Amniotic stem cell (primary cell): ENCODE data around the gene RPS6KA2.
"Not testable (repeated sequence)": the region's sequence is repeated elsewhere in the genome, so short reads cannot be mapped to it uniquely, and the experiment has no call there.

Experiments used
- DNase-seq: peaks from one replicate; lab custom pipeline; 2025; lab: John Stamatoyannopoulos, UW

Gene RPS6KA2

DNA sequence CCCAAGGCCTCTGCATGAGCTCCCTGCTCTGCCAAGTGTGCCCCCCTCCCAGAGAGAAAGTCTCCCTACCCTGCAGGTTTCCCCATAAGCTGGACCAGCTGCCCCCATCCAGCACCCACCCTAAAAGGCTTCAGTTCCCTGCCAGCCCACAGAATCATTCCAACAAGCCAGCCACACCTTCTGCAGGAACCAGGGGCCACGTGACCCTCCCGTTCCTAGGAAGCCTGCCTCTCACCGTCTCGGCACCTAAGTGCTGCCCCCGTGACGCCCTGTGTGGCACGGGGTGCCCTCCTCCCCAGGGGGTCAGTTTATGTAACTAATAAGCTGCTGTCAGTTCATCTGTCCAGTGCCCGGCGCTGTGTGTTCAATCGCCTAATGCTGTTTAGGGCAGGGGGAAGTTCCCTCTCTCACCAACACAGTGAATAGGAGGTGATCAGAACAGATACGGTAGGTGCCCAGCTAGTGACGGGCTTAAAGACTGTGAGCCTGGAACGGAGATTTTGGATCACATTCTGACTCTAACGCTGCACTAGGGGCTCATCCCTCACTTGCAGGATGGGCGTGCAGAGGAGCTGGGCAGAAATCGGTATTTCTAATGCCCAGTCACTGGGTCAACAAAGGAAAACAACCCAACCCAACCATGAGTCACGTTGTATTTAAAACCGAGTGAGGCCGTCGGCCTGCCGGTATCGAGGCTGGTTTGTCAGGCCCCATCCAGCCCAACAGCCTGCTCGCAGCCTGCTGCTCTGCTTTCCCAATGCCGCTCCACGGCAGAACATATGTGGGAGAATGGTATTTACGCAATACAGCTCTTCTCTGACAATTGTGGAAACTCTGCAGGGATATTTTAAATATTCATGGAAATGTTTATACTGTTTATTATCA, 96.6 kb downstream of the RPS6KA2 start:
- no peak for DNase-seq

DNA sequence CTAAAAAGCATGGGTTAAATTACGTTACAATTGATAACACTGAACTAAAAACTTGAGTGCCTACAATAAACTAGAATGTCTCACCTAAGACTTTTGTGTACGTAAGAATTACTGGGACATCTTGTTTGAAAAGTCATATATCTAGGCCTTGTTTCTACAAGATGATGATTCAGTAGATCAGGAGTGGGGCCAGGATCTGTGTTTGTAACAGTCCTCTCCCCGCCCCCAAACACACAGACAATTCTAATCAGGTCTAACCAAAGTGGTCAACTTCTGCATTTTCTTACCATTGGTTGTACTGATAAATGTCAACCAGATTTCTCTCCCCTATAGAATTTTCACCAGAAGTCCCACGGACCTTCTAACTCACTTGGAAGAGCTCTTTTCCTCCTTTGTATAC, 97.5 kb downstream of the RPS6KA2 start:
- DNase-seq, result no peak

DNA sequence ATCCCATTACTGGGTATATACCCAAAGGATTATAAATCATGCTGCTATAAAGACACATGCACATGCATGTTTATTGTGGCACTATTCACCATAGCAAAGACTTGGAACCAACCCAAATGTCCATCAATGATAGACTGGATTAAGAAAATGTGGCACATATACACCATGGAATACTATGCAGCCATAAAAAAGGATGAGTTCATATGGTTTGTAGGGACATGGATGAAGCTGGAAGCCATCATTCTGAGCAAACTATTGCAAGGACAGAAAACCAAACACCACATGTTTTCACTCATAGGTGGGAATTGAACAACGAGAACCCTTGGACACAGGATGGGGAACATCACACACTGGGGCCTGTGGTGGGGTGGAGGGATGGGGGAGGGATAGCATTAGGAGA, 98.0 kb downstream of the RPS6KA2 start:
- not testable (repeated sequence) for DNase-seq

DNA sequence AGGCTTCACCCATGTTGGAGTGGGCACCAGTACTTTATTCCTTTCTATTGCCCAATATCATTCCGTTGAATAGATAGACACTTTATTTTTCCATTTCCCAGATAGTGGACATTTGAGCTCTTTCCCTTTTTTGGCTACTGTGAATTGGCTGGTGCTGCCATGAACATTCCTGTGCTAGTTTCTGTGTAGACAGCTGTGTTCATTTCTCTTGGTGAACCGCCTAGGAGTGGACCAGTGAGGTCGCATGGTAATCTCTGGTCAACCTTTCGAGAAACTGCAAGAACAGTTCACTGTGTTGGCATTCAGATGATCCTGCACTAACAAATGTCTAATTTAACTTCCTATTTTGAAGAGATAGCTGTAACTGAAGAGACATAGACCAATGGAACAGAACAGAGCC, 99.2 kb downstream of the RPS6KA2 start:
- DNase-seq, result no peak

DNA sequence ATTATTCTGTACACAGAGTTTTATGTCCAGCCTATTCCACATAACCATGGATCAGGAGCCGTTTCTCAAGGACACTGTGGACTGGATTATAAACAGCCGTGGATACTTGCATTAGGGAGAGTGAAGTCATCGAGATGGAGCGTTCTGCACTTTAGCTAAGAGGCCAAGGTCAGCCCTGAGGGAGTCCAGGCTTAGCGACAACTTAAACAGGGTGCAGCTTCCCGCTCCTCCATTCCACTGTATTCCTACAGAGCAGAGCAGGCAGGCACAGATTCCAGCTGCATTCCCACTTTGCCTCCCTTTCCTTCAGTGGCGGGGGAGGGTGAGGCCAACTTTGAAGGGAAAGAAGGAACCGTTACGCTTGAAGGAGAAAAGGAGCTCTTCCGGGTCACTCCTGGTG, 100.1 kb downstream of the RPS6KA2 start:
- DNase-seq, result no peak

DNA sequence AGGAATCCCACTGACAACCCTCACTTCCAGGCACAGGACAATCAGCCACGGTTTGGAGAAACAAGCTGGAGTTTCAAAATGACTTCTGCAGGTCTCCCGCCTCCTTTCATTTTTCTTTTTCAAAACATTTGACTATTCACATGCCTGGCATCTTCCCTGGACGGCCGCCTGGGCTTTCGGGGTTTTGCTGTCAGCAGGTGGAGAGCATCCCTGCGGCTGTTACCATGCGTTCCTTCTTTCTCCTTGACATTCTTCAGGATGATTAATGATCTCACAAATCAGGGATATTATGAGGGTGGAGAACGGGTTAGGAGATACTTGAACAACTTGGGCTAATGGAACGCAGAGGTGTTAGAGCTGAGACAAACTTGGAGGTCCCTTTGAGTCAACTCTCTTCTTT, 101.5 kb downstream of the RPS6KA2 start:
- DNase-seq, result no peak

DNA sequence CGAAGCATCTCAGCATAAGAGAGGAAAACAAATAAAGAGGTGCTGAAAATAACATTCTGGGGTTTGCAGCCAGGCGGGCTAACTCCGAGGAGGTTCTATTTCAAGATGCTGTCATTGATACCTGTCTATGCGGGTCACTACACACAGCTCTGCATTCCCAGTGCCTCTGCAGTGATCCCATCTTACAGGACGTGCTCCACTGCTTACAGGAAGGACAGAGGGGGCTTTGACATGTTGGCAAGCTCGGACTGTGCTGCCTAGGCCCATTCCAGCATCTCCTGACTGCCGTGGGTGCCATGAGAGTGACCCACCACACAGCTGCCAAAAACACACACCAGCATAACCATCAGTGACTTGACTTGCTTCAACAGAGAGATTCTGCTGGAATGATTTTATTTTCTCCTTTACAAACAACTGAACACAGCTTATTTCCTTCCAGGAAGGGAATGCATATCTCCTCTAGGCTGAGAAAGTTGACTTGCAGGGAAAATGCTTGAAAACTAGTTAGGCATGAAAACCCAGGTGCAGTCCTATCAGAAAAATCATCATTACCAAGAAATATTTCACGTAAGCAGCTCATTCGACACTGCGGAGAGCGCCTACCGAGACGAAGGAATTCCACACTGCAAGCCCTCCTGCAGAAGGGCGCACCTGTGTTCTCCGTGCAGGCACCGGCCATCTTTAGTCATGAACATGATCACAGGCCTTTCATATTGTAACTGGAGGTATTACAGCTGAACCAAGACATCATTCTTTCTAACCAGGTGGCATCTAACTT, 103.1 kb downstream of the RPS6KA2 start:
- DNase-seq, result no peak

DNA sequence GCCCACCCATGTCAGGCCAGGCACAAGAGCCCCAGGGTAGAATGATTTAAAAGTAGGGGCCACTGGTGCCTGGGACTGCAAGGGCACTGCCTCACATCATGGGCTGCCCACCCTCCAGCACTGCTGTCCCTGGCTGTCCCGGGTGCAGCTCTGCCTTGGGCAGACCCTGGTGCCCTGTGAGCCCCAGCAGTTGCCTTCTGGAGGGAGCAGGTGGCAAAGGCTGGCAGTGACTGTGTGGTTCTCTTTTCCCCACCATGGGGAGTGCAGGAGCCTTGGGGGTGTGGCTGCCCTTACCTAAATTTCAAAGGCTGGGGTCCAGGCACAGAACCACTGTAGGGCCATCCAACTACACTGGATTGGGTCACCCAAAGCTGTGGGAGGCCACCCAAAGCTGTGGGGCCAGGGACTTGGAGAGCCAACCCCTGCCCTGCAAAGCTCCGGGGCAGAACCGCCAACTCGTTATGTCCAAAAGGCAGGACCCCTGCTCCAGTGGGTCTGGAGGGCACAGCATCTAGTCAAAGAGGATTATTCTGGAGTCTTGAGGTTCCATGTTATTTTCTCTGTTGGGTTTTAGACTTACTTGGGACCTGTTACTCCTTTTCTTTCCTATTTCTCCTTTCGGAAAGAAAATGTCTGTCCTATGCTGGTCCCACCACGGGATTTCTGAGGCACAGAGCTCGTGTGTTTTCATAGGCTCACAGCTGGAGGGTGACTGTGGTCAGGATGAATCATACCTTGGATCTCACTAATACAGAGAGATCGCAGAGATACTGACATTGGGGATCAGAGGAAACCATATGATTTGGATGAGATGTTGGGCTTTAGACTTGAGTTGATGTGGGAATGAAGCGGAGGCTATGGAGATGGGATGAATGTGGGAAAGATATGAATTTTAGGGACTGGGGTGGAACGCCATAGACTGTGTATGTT, 105.9 kb downstream of the RPS6KA2 start:
- no peak for DNase-seq

DNA sequence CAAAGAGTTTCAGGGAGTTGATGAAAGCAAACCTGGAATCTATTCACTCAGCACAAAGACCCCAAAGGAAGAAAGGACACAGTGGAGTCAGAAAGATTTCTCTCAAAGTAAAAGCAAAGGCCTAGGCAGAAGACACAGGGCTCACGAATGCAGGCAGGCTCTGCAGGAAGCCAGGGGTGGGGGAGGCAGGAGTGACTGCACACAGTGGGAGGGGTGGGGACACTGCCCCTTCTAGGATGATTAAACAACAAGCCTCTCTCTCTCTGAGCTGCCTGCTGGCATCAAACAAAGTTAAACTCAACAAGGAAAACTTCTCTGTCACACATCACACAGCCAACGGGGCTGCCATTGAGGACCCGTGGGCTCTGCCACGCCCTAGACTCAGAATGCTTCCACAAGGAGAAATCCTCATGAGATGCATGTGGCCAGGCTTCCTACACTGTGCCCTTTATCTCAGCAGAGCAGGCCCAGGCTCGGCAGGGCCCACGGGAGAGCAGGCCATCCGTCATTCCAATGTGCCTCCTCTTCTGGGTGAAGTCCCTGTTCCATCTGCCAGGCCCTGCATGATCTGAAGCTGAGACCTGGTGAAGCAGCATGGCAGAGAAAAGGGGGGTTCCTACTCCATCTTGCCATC, 110.7 kb downstream of the RPS6KA2 start:
- DNase-seq, result no peak

DNA sequence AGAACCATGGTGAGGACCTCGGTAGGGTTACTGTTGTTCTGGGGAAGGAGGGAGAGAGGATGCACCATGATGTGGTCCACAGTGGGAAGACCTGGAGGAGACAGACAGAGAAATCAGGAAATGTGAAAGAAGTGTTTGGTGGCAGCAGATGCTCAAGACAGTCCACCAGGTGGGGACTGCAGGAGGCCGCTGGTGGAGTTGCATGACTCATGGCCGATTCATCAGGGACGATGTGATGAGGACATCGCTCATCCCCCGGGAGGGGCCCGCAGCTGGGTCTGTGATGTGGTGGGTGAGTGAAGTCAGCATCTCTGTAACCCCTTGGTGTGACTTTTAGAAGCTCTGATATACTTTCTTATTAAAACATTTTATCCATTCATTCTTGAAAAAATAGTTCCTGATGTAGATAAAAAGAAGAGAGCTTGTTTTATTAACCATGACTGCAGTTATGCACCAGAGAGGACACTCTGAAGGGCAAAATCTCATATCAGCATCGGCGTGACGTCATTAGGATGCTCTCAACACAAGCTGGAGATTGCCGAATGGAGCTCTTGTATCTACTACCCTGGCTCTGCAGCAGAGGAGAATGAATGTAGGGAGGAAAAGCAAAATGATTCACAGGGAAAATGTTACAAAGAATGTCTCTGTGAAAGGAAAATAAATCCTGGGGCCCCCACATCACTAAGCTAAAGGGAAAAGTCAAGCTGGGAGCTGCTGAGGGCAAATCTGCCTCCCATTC, 111.8 kb downstream of the RPS6KA2 start:
- peak; percentile 38 for DNase-seq

DNA sequence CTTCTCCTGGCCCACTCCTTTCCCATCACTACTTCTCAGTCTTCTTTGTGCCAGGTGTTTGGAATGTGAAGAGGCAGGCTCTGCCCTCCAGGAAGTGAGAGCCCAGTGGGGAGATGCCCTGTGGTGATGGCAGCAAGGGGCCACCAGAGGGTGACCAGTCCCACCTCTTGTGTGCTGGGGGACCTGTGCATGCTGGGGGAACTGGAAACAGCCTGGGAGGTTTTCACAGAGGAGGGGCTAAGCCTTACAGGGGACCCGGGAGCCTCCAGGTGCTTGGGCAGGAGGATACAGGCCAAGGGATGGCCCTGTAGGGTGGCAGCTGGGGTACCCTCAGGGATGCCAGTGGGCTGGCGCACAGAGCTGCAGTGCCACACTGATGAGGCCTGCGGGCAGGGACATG, 112.9 kb downstream of the RPS6KA2 start:
- no peak for DNase-seq

DNA sequence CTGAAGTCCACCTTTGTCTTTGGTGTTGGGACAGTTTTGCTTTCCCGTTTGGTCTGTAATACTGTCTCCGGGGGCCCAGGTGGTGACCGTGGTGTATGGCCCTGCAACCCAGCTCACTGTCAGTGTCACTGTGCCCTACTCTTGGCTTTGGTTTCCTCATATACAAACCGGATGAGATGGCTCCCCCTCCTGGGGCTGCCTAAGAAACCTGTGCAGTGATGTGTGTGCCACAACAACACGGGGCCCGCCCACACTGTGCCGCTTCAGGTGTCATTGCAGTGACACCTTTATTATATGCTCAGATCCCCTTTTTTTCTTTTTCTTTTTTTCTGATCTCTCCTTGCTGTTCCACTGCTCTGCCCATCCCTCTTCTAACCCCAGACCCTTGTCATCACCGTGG, 114.5 kb downstream of the RPS6KA2 start:
- no peak for DNase-seq

DNA sequence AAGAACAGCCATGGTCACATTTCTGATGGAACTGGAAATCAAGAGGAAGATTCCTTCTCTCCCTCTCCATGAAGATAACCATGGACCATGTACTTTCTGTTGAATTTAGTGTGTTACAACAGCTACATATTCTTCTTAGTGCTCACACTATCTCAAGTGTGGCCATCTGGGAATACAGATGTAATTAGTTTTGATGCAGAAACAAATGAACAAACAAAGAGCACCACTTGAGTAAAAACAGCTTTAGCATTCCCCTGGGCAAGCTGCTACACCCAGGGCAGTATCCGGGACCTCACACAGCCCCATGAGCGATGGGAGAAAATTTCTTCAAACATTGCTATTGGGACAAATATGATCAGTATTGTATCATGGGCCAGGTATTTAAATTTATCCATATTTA, 115.7 kb downstream of the RPS6KA2 start:
- no peak for DNase-seq

DNA sequence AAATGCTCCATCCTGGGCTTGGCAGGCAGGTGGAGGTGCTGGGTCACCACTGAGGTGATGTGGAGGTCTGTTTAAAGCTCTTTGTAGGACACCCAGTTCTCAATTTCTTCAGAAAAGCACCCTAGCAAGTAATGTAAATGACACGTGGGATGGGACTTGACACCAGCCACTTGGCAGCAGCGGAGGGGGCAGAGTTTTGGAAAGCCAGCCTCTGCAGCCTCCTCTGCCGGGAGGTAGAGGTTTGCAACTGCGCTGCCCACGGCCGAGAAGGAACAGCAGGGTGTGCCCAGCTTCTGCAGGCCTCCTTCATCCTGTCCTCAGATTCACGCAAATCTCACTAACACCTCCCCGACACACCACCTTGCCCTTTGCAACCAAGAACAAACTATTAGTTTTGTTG, 117.9 kb downstream of the RPS6KA2 start:
- DNase-seq, result no peak

DNA sequence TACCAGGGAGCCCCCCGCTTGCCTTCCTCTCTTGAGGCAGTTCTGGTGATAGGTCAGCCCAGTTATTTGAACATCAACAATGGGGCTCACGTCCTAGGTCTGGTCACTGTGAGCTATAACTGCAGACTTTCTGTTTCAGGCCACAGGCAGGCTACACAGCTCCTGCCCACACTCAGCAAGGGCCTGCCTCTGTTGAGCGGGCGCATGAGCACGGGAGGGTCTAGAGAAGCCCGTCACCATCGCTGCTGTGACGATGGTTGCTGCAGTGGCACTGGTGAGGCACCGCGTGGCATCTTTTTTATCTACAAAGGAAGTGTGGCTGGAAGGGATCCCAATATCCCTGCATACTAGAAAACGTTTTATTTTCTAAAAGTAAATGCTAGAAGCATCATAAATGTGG, 118.3 kb downstream of the RPS6KA2 start:
- DNase-seq, result no peak

DNA sequence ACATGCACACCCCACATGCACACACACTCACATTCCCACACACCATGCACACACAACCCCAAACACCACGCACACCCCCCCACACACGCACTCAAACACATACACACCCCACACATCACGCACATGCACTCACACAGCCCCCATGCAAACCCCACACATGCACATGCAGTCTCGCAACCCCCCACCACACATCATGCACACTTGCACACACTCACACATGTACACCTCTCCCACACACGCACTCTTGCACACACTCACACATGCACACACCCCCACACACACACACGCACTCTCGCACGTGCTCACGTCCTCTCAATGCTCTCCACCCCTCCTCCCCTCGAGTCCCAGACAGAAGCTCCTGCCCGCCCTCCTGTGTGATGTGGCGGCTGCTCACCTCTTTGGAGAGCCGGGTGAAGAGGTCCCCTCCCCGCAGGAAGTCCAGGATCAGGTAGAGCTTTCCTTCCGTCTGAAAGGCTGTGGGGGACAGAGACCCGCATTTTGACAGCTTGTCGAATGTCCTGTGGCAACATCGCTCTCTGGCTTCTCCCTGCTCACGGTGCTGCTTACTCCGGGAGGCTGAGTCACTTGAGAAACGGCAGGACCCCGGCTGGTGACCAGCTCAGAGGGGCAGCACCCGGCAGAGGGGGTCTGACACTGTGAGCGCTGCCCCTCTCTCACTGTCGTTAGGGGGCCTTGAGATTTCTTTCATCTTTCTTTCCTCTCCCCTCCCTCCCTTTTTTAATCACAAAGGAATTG, 119.1 kb downstream of the RPS6KA2 start:
- DNase-seq, result no peak

DNA sequence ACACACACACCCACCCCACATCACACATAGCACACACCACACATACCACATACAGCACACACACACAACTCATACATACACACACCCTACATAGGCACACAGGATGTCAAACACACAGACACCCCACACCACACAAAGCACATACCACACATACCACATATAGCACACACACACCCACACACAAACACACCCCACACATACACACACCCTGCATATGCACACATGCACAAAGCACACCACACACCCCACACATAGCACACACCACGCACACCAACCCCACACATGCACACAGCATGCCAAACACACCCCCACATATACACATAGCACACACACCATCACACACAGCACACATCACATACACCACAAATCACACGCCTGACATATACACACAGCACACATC, 119.7 kb downstream of the RPS6KA2 start:
- no peak for DNase-seq

DNA sequence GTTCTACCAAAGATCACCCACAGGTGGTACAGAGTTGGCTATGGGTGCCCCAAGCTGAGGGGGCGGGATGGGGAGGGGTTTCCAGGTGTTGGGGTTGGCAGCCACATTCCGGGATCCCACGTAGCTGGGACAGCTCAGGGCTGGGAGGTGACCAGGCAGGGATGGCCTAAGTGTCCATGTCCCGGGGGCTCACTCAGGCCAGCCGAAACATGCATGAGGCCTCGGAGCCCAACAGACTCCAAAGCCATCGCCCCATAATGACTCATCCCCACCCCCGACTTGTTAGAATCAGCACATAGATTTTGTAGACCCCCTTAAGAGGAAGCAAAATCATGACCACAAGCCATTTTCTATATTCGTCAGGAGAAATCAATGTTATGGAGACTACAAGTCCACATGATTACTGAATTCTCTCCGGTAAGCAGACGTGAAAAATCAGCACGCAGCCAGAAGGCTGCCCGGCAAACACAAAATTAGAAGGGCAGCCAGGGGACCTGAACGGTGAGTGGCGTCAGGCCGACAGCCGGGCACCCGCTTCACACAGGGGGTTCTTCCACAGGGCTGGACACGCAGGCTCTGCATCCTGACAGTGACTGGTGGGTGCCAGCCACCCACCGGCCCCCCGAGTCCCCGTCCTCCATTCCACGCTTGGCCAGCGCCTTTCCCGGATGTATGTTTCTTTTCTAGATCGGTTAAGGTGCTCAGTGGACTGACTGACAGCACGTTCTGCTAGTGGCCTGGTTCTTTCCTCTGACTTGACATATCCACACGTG, 121.7 kb downstream of the RPS6KA2 start:
- no peak for DNase-seq

DNA sequence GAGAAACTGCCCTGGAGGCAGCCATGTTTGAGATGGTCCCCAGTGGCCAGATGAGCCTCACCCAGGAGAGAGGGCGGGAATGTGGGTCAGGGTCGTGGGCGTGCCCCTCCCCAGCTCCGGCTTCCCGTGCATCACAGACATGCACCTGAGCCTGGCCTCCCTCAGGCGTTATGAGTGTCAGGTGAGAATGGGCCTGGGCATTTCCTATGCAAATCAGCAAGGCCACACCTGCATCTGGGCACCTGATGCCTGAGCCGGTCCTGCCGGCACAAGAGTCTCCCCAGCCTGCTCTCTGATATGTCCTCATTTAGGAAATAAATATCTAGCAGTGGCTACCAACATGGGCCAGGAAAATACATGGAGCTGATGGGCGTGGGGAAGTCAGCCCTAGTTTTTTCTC, 123.0 kb downstream of the RPS6KA2 start:
- DNase-seq, result no peak
